WTC11 (cell line): Measurements from ENCODE around the gene PCDH1.

Experiments used
- AFF4 ChIP-seq: sonication (generic); formaldehyde crosslinking; IDR thresholded peaks from 2 replicates; pipeline ENCODE4 v1.8.1; 2023; ENCODE audit warnings: mild to moderate bottlenecking, missing genetic modification reagents, borderline replicate concordance
- ELF4 ChIP-seq: sonication (generic); formaldehyde crosslinking; IDR thresholded peaks from 2 replicates; pipeline ENCODE4 v1.8.1; 2022; ENCODE audit warnings: low read depth, mild to moderate bottlenecking, moderate library complexity, missing genetic modification reagents
- FOXK1 ChIP-seq: sonication (generic); formaldehyde crosslinking; IDR thresholded peaks from 2 replicates; pipeline ENCODE4 v1.8.0; 2022; ENCODE audit warnings: mild to moderate bottlenecking, moderate library complexity, missing genetic modification reagents
- HMGXB4 ChIP-seq: sonication (generic); formaldehyde crosslinking; IDR thresholded peaks from 2 replicates; pipeline ENCODE4 v1.8.1; 2023; ENCODE audit warnings: mild to moderate bottlenecking, moderate library complexity, missing genetic modification reagents
- IRF2 ChIP-seq: sonication (generic); formaldehyde crosslinking; IDR thresholded peaks from 2 replicates; pipeline ENCODE4 v1.8.0; 2022; ENCODE audit warnings: low read depth, missing genetic modification reagents, borderline replicate concordance
- JUN ChIP-seq: sonication (generic); formaldehyde crosslinking; IDR thresholded peaks from 2 replicates; pipeline ENCODE4 v1.8.0; 2023; ENCODE audit warnings: mild to moderate bottlenecking, missing genetic modification reagents
- NFE2L1 ChIP-seq: sonication (generic); formaldehyde crosslinking; IDR thresholded peaks from 2 replicates; pipeline ENCODE4 v1.8.1; 2023; ENCODE audit warnings: missing genetic modification reagents
- NR2C2 ChIP-seq: sonication (generic); formaldehyde crosslinking; IDR thresholded peaks from 2 replicates; pipeline ENCODE4 v1.8.0; 2022; ENCODE audit warnings: mild to moderate bottlenecking, missing genetic modification reagents
- PRRX2 ChIP-seq: fragments of 250-450 bp; sonication (Bioruptor Pico); IDR thresholded peaks from 2 replicates; pipeline ENCODE4 v1.8.0; 2021; ENCODE audit warnings: mild to moderate bottlenecking
- TF ChIP-seq, protein P1 (sequence below): fragments of 200-600 bp; IDR thresholded peaks from 2 replicates; pipeline ENCODE4 v1.8.0; 2022; ENCODE audit warnings: antibody characterized with exemption
- TF ChIP-seq, protein P2 (sequence below): sonication (generic); formaldehyde crosslinking; IDR thresholded peaks from 2 replicates; pipeline ENCODE4 v1.8.1; 2023; ENCODE audit warnings: mild to moderate bottlenecking, missing genetic modification reagents, moderate library complexity
- TF ChIP-seq, protein P3 (sequence below): fragments of 250-450 bp; sonication (Bioruptor Pico); IDR thresholded peaks from 2 replicates; pipeline ENCODE4 v1.8.0; 2021; ENCODE audit warnings: mild to moderate bottlenecking
- TF ChIP-seq, protein P4 (sequence below): sonication (generic); formaldehyde crosslinking; IDR thresholded peaks from 2 replicates; pipeline ENCODE4 v1.8.0; 2022; ENCODE audit warnings: mild to moderate bottlenecking, missing genetic modification reagents

DNA sequence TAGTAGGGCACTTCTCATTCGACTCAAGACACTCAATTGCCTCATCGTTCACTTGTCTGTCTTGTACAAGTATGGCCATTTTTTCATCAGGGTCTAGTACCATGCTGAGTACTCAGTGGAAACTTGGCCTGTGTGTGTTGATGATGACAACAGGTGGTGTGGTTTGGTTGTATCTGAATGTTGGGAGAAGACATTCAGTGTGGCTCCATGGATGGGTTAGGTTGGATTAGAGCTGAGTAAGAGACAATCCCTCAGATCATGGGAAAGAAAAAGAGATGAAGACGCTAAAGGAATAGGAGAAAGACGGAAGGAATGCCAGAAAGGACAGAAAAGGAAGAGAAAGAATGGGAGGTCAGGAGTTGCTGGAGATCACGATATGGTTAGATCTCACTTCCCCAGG is 17.0 kb downstream of the PCDH1 start:
- TF ChIP-seq NR2C2 (CRISPR knock-in tag) (no peak), IRF2 (no peak), HMGXB4 (CRISPR knock-in tag) (no peak), NFE2L1 (CRISPR knock-in tag) (no peak), FOXK1 (no peak), ELF4 (no peak), JUN (CRISPR knock-in tag) (no peak), AFF4 (CRISPR knock-in tag) (no peak), PRRX2 (CRISPR knock-in tag) (no peak)
- TF ChIP-seq, protein P1, sequence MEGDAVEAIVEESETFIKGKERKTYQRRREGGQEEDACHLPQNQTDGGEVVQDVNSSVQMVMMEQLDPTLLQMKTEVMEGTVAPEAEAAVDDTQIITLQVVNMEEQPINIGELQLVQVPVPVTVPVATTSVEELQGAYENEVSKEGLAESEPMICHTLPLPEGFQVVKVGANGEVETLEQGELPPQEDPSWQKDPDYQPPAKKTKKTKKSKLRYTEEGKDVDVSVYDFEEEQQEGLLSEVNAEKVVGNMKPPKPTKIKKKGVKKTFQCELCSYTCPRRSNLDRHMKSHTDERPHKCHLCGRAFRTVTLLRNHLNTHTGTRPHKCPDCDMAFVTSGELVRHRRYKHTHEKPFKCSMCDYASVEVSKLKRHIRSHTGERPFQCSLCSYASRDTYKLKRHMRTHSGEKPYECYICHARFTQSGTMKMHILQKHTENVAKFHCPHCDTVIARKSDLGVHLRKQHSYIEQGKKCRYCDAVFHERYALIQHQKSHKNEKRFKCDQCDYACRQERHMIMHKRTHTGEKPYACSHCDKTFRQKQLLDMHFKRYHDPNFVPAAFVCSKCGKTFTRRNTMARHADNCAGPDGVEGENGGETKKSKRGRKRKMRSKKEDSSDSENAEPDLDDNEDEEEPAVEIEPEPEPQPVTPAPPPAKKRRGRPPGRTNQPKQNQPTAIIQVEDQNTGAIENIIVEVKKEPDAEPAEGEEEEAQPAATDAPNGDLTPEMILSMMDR = no peak
- TF ChIP-seq, protein P2, sequence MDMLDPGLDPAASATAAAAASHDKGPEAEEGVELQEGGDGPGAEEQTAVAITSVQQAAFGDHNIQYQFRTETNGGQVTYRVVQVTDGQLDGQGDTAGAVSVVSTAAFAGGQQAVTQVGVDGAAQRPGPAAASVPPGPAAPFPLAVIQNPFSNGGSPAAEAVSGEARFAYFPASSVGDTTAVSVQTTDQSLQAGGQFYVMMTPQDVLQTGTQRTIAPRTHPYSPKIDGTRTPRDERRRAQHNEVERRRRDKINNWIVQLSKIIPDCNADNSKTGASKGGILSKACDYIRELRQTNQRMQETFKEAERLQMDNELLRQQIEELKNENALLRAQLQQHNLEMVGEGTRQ (CRISPR knock-in tag) = no peak
- TF ChIP-seq, protein P3, sequence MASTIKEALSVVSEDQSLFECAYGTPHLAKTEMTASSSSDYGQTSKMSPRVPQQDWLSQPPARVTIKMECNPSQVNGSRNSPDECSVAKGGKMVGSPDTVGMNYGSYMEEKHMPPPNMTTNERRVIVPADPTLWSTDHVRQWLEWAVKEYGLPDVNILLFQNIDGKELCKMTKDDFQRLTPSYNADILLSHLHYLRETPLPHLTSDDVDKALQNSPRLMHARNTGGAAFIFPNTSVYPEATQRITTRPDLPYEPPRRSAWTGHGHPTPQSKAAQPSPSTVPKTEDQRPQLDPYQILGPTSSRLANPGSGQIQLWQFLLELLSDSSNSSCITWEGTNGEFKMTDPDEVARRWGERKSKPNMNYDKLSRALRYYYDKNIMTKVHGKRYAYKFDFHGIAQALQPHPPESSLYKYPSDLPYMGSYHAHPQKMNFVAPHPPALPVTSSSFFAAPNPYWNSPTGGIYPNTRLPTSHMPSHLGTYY (CRISPR knock-in tag) = no peak
- TF ChIP-seq, protein P4, sequence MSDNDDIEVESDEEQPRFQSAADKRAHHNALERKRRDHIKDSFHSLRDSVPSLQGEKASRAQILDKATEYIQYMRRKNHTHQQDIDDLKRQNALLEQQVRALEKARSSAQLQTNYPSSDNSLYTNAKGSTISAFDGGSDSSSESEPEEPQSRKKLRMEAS (CRISPR knock-in tag) = no peak
